Sigmoid colon (tissue), 7 donors: ENCODE measurements around the gene CPNE6. TPM values are rescaled to one million over a fixed set of nuclear protein-coding genes. Genes with fewer than 3 reads are reported as not detected.

ENCODE experiments used
- DNase-seq: peaks from one replicate; pipeline ENCODE4 v3.0.0-alpha.2; 2019
- H3K27ac ChIP-seq, 4 donors: fragments of 200-600 bp; sonication (generic); one replicate each; pipeline ENCODE4 v1.5.1; 2016 to 2019; ENCODE audit warnings: mild to moderate bottlenecking in 1 of 4
- H3K27me3 ChIP-seq, 3 donors: fragments of 200-600 bp; sonication (generic); one replicate each; pipeline ENCODE4 v1.5.1; 2019; ENCODE audit warnings: mild to moderate bottlenecking in 1 of 3
- H3K36me3 ChIP-seq, 4 donors: fragments of 200-600 bp; sonication (generic); one replicate each; pipeline ENCODE4 v1.5.1; 2016 to 2019
- H3K4me1 ChIP-seq, 4 donors: fragments of 200-600 bp; sonication (generic); one replicate each; pipeline ENCODE4 v1.5.1; 2017 to 2019
- H3K4me3 ChIP-seq, 4 donors: fragments of 200-600 bp; sonication (generic); one replicate each; pipeline ENCODE4 v1.5.1; 2017 to 2019; ENCODE audit warnings: mild to moderate bottlenecking in 2 of 4, moderate library complexity in 1 of 4
- H3K9me3 ChIP-seq, 4 donors: fragments of 200-600 bp in 3 of 4; sonication (generic) in 3 of 4; one replicate each; pipeline versions ENCODE4 v1.5.1 to v1.6.1; 2013 to 2019
- EP300 ChIP-seq, 4 donors: sonication (generic); formaldehyde crosslinking; IDR thresholded peaks; one replicate each; pipeline ENCODE4 v1.6.1; 2017; ENCODE audit warnings: antibody characterized with exemption in 4 of 4
- POLR2A ChIP-seq, 2 donors: fragments of 450-650 bp; IDR thresholded peaks; one replicate each; pipeline ENCODE4 v1.6.1; 2016; ENCODE audit warnings: antibody characterized with exemption in 2 of 2, mild to moderate bottlenecking in 2 of 2, moderate library complexity in 2 of 2
- POLR2AphosphoS5 ChIP-seq, 4 donors: sonication (generic); formaldehyde crosslinking; IDR thresholded peaks; one replicate each; pipeline ENCODE4 v1.6.1; 2017; ENCODE audit warnings: antibody characterized with exemption in 4 of 4
- WGBS, 2 donors: extraction: QIAGEN DNeasy Blood & Tissue Kit; methylation state at CpG; one replicate each; pipeline ENCODE4 v1.1.7; 2013; 5-methylcytosine and 5-hydroxymethylcytosine counted together
- intact Hi-C: fragments of 100-400 bp; cut with DNase I; formaldehyde crosslinking; loops from one replicate; pipeline ENCODE4 v1.15.1; 2023
- polyA plus RNA-seq, 3 donors: library from polyadenylated mRNA; stranded (reverse); fragments of 200-250 nt; gene quantifications; one replicate each; pipeline ENCODE4 v1.2.3, GENCODE V29; 2013
- total RNA-seq, 4 donors: library from RNA; depleted of rRNA; stranded (reverse); fragments of >200 nt; gene quantifications; one replicate each; pipeline ENCODE4 v1.1.0, GENCODE V29; 2016
- TF ChIP-seq, protein P1 (sequence below), 4 experiments: fragments of 450-650 bp in 3 of 4; fragments of 200-600 bp in 1 of 4; IDR thresholded peaks; one replicate each; pipeline ENCODE4 v1.5.1; 2016 to 2019; ENCODE audit warnings: antibody characterized with exemption in 4 of 4, mild to moderate bottlenecking in 3 of 4, moderate library complexity in 2 of 4
- donor health status: healthy with polysubstance abuse.
- donor health status: Bipolar disorder and iron deficiency.
- donor health status: healthy.

CPNE6 gene
- total and polyA plus RNA-seq, 7 donors: 0.42 to 3.3 (median 2.3) TPM; not detected in 3

- no peaks in the 10 kb centered on the region for H3K9me3 ChIP-seq
- no peaks in the 10 kb centered on the region for H3K36me3 ChIP-seq
- H3K4me3 ChIP-seq: no peak overlapping the region
- no peaks in the 10 kb centered on the region for H3K27me3 ChIP-seq
- intact Hi-C loops: loop anchor here (2.0 to 10.0 kb wide), 3 partner anchors 39 to 457 kb away; partner anchors contain the start of genes CARMIL3, DHRS2 and DHRS4L2
- H3K4me1 ChIP-seq: peaks cover 0 to 19% (median 9%) of the 10 kb centered on the region in 4 donors
- H3K27ac ChIP-seq: no peak overlapping the region
- TF ChIP-seq, protein P1, sequence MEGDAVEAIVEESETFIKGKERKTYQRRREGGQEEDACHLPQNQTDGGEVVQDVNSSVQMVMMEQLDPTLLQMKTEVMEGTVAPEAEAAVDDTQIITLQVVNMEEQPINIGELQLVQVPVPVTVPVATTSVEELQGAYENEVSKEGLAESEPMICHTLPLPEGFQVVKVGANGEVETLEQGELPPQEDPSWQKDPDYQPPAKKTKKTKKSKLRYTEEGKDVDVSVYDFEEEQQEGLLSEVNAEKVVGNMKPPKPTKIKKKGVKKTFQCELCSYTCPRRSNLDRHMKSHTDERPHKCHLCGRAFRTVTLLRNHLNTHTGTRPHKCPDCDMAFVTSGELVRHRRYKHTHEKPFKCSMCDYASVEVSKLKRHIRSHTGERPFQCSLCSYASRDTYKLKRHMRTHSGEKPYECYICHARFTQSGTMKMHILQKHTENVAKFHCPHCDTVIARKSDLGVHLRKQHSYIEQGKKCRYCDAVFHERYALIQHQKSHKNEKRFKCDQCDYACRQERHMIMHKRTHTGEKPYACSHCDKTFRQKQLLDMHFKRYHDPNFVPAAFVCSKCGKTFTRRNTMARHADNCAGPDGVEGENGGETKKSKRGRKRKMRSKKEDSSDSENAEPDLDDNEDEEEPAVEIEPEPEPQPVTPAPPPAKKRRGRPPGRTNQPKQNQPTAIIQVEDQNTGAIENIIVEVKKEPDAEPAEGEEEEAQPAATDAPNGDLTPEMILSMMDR (IDR thresholded peaks at IDR 0.05): no peak
- TF ChIP-seq EP300 (IDR thresholded peaks at IDR 0.05) (no peak), POLR2A (IDR thresholded peaks at IDR 0.05) (no peak), POLR2AphosphoS5 (IDR thresholded peaks at IDR 0.05) (no peak)
- no peak for DNase-seq
Measured at GRCh38 chr14:24092110-24092504, 20.7 kb downstream of the CPNE6 start.

- H3K27me3 ChIP-seq: no peaks in the 10 kb centered on the region
- intact Hi-C loops: loop anchor here (2.0 to 10.0 kb wide), 3 partner anchors 40 to 458 kb away; partner anchors contain the start of genes CARMIL3, DHRS2 and DHRS4L2
- H3K4me3 ChIP-seq: no peak overlapping the region
- no peaks in the 10 kb centered on the region for H3K36me3 ChIP-seq
- peak; percentile 21 for DNase-seq
- peaks cover 0 to 19% (median 9%) of the 10 kb centered on the region in 4 donors for H3K4me1 ChIP-seq
- peak overlapping the region; percentile 88 to 99 (median 89) for H3K27ac ChIP-seq
- TF ChIP-seq POLR2A (IDR thresholded peaks at IDR 0.05): no peak
- TF ChIP-seq EP300 (IDR thresholded peaks at IDR 0.05): no peak
- TF ChIP-seq POLR2AphosphoS5 (IDR thresholded peaks at IDR 0.05): no peak
- TF ChIP-seq, protein P1 (IDR thresholded peaks at IDR 0.05): no peak
- WGBS, 2 donors: 77 to 94% methylated on average over 4 of the region's 4 CpGs
- no peaks in the 10 kb centered on the region for H3K9me3 ChIP-seq
Measured at GRCh38 chr14:24092505-24093206, 21.3 kb downstream of the CPNE6 start.

DNA sequence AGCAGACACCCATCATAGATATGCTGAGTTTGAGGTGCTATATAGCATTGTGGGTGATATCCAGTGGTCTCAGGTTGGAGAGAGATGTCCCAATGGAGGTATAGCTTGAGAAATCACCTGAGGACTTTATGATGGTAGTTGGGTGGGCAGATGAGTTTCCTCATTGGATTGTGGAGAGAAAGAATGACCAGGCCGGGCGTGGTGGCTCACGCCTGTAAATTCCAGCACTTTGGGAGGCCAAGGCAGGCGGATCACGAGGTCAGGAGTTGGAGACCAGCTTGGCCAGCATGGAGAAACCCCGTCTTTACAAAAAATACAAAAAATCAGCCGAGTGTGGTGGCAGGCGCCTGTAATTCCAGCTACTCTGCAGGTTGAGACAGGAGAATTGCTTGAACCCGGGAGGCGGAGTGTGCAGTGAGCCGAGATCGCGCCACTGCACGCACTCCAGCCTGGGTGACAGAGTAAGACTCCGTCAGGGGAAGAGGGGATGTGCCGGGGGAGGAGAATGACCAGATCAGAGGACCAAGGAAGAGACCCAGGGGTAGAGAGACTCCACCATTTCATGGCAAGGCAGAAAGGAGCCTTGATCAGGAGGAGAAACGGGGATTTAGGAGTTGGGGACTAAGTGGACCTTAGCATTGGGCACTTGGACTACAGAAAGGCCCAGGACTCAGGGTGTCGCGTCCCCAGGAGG, 22.0 kb downstream of the CPNE6 start:
- 80 to 85% methylated on average over 19 of the region's 19 CpGs for whole genome bisulfite sequencing, 2 donors
- no peaks in the 10 kb centered on the region for H3K9me3 ChIP-seq
- H3K4me1 ChIP-seq: peaks cover 0 to 19% (median 9%) of the 10 kb centered on the region in 4 donors
- no peak for DNase-seq
- intact Hi-C loops: loop anchor here (2.0 to 10.0 kb wide), 3 partner anchors 41 to 459 kb away; partner anchors contain the start of genes CARMIL3, DHRS2 and DHRS4L2
- H3K4me3 ChIP-seq: peak overlapping the region; percentile 77 to 95 (median 86)
- H3K36me3 ChIP-seq: peaks cover 0 to 3% (median 0%) of the 10 kb centered on the region in 4 donors
- TF ChIP-seq, protein P1 (IDR thresholded peaks at IDR 0.05): no peak
- TF ChIP-seq POLR2A (IDR thresholded peaks at IDR 0.05): no peak
- TF ChIP-seq EP300 (IDR thresholded peaks at IDR 0.05): no peak
- H3K27me3 ChIP-seq: no peaks in the 10 kb centered on the region
- H3K27ac ChIP-seq: peak overlapping the region; percentile 88 to 99 (median 89)

- Histone ChIP-seq H3K27ac (peak within 1 kb of the TSS; percentile 88 to 99 (median 89)), H3K36me3 (peaks cover 0 to 4% (median 0%) of the 10 kb centered on the region in 4 donors), H3K4me3 (peak within 1 kb of the TSS; percentile 77 to 95 (median 86)), H3K4me1 (peaks cover 0 to 19% (median 9%) of the 10 kb centered on the region in 4 donors), H3K27me3 (no peaks in the 10 kb centered on the region), H3K9me3 (no peaks in the 10 kb centered on the region)
- peak; percentile 98 for DNase-seq
- 0 to 1% methylated on average over 68 of the region's 68 CpGs for WGBS, 2 donors
- intact Hi-C loops: loop anchor here (1.0 to 10.0 kb wide), 4 partner anchors 13 to 459 kb away; partner anchors contain the start of genes CARMIL3, DHRS2 and DHRS4L2
- TF ChIP-seq, protein P1 (IDR thresholded peaks at IDR 0.05): peak in 2 of 4 experiments; percentile 15 to 16
- TF ChIP-seq POLR2A (IDR thresholded peaks at IDR 0.05): peak in 1 of 2 donors; percentile 81
- no peak for TF ChIP-seq EP300 (IDR thresholded peaks at IDR 0.05)
- TF ChIP-seq POLR2AphosphoS5 (IDR thresholded peaks at IDR 0.05): peak; percentile 17 to 67 (median 60)
Measured at GRCh38 chr14:24093901-24094840, 22.8 kb downstream of the CPNE6 start, which contains the start of gene PCK2. Gene PCK2 (plus strand): TSS chr14:24094311. CDS start chr14:24094406, 95 bp downstream.
